WTC11 (cell line): ENCODE measurements around the gene AHRR. TPM values are rescaled to one million over a fixed set of nuclear protein-coding genes. Genes with fewer than 3 reads are reported as not detected.

Experiments used
- CREB1 ChIP-seq: sonication (generic); formaldehyde crosslinking; IDR thresholded peaks from 2 replicates; pipeline ENCODE4 v1.8.0; 2023; ENCODE audit warnings: mild to moderate bottlenecking, missing genetic modification reagents
- E2F5 ChIP-seq: sonication (generic); formaldehyde crosslinking; IDR thresholded peaks from 2 replicates; pipeline ENCODE4 v1.8.1; 2022; ENCODE audit warnings: mild to moderate bottlenecking, moderate library complexity, missing genetic modification reagents
- FOXK1 ChIP-seq: sonication (generic); formaldehyde crosslinking; IDR thresholded peaks from 2 replicates; pipeline ENCODE4 v1.8.0; 2022; ENCODE audit warnings: mild to moderate bottlenecking, moderate library complexity, missing genetic modification reagents
- FOXP4 ChIP-seq: sonication (generic); formaldehyde crosslinking; IDR thresholded peaks from 2 replicates; pipeline ENCODE4 v1.8.0; 2022; ENCODE audit warnings: mild to moderate bottlenecking, missing genetic modification reagents
- GABPB1 ChIP-seq: sonication (generic); formaldehyde crosslinking; IDR thresholded peaks from 2 replicates; pipeline ENCODE4 v1.8.1; 2023; ENCODE audit warnings: mild to moderate bottlenecking, missing genetic modification reagents
- JUN ChIP-seq: sonication (generic); formaldehyde crosslinking; IDR thresholded peaks from 2 replicates; pipeline ENCODE4 v1.8.0; 2023; ENCODE audit warnings: mild to moderate bottlenecking, missing genetic modification reagents
- KAT7 ChIP-seq: sonication (generic); formaldehyde crosslinking; IDR thresholded peaks from 2 replicates; pipeline ENCODE4 v1.8.1; 2023; ENCODE audit warnings: missing genetic modification reagents, mild to moderate bottlenecking, borderline replicate concordance
- NFE2L1 ChIP-seq: sonication (generic); formaldehyde crosslinking; IDR thresholded peaks from 2 replicates; pipeline ENCODE4 v1.8.1; 2023; ENCODE audit warnings: missing genetic modification reagents
- NR2C2 ChIP-seq: sonication (generic); formaldehyde crosslinking; IDR thresholded peaks from 2 replicates; pipeline ENCODE4 v1.8.0; 2022; ENCODE audit warnings: mild to moderate bottlenecking, missing genetic modification reagents
- SMAD3 ChIP-seq: sonication (generic); formaldehyde crosslinking; IDR thresholded peaks from 2 replicates; pipeline ENCODE4 v1.8.0; 2022; ENCODE audit warnings: missing genetic modification reagents, mild to moderate bottlenecking, borderline replicate concordance
- SP1 ChIP-seq: sonication (generic); formaldehyde crosslinking; conservative IDR thresholded peaks from 2 replicates; pipeline ENCODE4 v1.8.1; 2022; ENCODE audit warnings: missing genetic modification reagents
- TEAD4 ChIP-seq: sonication (generic); formaldehyde crosslinking; IDR thresholded peaks from 2 replicates; pipeline ENCODE4 v1.8.0; 2022; ENCODE audit warnings: mild to moderate bottlenecking, missing genetic modification reagents
- ZNF121 ChIP-seq: sonication (generic); formaldehyde crosslinking; IDR thresholded peaks from 2 replicates; pipeline ENCODE4 v1.8.0; 2023; ENCODE audit warnings: missing genetic modification reagents
- ZNF138 ChIP-seq: sonication (generic); formaldehyde crosslinking; conservative IDR thresholded peaks from 2 replicates; pipeline ENCODE4 v1.8.1; 2022; ENCODE audit warnings: mild to moderate bottlenecking, moderate library complexity, missing genetic modification reagents
- ZNF281 ChIP-seq: sonication (generic); formaldehyde crosslinking; IDR thresholded peaks from 2 replicates; pipeline ENCODE4 v1.8.0; 2023; ENCODE audit warnings: mild to moderate bottlenecking, missing genetic modification reagents
- total RNA-seq: library from RNA; stranded (reverse); gene quantifications from 3 replicates; pipeline ENCODE4 v1.2.3, GENCODE V29; 2021
- TF ChIP-seq, protein P1 (sequence below): sonication (generic); formaldehyde crosslinking; IDR thresholded peaks from 2 replicates; pipeline ENCODE4 v1.8.0; 2022; ENCODE audit warnings: mild to moderate bottlenecking, missing genetic modification reagents
- TF ChIP-seq, protein P2 (sequence below): sonication (generic); formaldehyde crosslinking; IDR thresholded peaks from 2 replicates; pipeline ENCODE4 v1.8.1; 2023; ENCODE audit warnings: mild to moderate bottlenecking, missing genetic modification reagents

The AHRR gene
- total RNA-seq, 1 experiment from 2014 or later: 4.5 TPM

- TF ChIP-seq ZNF281: 0 out of 2 replicates have a peak, but pooled peaks have one; percentile 16
- TF ChIP-seq E2F5 (CRISPR knock-in tag): peak; percentile 68; the same call in 1 of the 2 replicates
- peak; percentile 87 for TF ChIP-seq FOXK1 (CRISPR knock-in tag)
- peak; percentile 25; the same call in 1 of the 2 replicates for TF ChIP-seq JUN (CRISPR knock-in tag)
- 0 out of 2 replicates have a peak, but pooled peaks have one; percentile 40 for TF ChIP-seq NFE2L1 (CRISPR knock-in tag)
- TF ChIP-seq TEAD4 (CRISPR knock-in tag): 0 out of 2 replicates have a peak, but pooled peaks have one; percentile 63
- no peak for TF ChIP-seq ZNF138
- TF ChIP-seq KAT7 (CRISPR knock-in tag): no peak
- TF ChIP-seq, protein P1, sequence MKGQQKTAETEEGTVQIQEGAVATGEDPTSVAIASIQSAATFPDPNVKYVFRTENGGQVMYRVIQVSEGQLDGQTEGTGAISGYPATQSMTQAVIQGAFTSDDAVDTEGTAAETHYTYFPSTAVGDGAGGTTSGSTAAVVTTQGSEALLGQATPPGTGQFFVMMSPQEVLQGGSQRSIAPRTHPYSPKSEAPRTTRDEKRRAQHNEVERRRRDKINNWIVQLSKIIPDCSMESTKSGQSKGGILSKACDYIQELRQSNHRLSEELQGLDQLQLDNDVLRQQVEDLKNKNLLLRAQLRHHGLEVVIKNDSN (CRISPR knock-in tag): peak; percentile 58
- peak; percentile 59; the same call in 1 of the 2 replicates for TF ChIP-seq SP1 (CRISPR knock-in tag)
- no peak for TF ChIP-seq NR2C2 (CRISPR knock-in tag)
- TF ChIP-seq FOXP4 (CRISPR knock-in tag): peak; percentile 30; the same call in 1 of the 2 replicates
- TF ChIP-seq CREB1 (CRISPR knock-in tag): no peak; the same call in 1 of the 2 replicates
- TF ChIP-seq, protein P2, sequence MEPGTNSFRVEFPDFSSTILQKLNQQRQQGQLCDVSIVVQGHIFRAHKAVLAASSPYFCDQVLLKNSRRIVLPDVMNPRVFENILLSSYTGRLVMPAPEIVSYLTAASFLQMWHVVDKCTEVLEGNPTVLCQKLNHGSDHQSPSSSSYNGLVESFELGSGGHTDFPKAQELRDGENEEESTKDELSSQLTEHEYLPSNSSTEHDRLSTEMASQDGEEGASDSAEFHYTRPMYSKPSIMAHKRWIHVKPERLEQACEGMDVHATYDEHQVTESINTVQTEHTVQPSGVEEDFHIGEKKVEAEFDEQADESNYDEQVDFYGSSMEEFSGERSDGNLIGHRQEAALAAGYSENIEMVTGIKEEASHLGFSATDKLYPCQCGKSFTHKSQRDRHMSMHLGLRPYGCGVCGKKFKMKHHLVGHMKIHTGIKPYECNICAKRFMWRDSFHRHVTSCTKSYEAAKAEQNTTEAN: peak; percentile 61; the same call in 1 of the 2 replicates
- TF ChIP-seq SMAD3 (CRISPR knock-in tag): peak; percentile 63; the same call in 1 of the 2 replicates
- TF ChIP-seq ZNF121 (CRISPR knock-in tag): no peak
- no peak for TF ChIP-seq GABPB1
Measured at GRCh38 chr5:442335-443238, 121.1 kb downstream of the AHRR start, which contains the start of gene EXOC3 (continued).
